HG03097 (cell line): ENCODE data around the gene ZNF474.

ENCODE experiments used
- ATAC-seq: cut with Tn5 transposase; IDR thresholded peaks from one replicate; pipeline ENCODE4 v1.9.1; 2021; ENCODE audit not compliant: unreplicated experiment, low FRiP score

Gene ZNF474

DNA sequence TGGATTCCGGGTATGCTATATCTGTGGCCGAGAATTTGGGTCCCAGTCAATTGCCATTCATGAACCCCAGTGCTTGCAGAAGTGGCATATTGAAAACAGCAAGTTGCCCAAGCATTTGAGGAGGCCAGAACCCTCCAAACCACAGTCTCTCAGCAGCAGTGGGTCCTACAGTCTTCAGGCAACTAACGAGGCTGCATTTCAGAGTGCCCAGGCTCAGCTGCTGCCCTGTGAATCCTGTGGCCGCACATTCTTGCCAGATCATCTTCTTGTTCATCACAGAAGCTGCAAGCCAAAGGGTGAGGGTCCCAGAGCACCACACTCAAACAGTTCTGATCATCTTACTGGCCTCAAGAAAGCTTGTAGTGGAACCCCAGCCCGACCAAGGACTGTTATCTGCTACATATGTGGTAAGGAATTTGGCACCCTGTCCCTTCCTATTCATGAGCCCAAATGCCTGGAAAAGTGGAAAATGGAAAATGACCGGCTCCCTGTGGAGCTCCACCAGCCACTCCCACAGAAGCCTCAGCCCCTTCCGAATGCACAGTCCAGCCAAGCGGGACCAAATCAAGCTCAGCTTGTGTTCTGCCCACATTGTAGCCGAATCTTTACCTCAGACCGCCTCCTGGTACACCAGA lies 23.0 kb downstream of the ZNF474 start:
- no peak for ATAC-seq

DNA sequence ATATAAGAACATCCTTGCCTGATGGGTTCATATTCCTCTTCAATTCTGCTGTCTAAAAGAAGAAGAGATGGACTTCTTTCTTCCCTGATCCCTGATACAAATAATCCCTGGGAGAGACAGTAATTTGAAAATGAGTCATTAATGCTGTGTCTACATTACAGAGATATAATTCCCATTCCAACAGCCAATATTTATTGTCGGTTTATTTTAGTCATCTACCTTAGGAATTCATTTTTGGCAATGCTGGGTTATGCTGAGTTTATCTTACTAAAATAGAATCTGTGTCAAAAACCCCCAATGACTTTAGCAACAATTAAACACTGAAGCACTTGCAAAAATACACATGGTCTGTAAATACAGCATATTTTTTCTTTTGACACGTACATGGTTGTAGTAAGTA lies 23.9 kb downstream of the ZNF474 start:
- no peak for ATAC-seq

DNA sequence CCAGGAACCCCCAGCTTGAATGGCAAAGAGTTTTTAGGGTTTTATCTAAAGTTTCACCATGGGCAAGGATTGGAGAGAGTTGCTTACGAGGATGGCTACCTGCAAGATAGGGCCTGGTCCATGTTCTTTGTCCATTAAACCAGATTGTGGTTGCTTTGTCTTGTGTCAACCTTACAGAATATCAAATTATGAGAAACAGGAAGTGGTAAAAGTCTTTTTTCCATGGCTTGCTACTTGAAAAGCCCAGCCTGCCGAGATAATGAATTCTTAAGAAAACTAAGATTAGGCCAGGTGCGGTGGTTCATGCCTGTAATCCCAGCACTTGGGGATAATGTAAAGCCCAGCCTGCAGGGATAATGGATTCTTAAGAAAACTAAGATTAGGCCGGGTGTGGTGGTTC lies 24.4 kb downstream of the ZNF474 start:
- no peak for ATAC-seq

DNA sequence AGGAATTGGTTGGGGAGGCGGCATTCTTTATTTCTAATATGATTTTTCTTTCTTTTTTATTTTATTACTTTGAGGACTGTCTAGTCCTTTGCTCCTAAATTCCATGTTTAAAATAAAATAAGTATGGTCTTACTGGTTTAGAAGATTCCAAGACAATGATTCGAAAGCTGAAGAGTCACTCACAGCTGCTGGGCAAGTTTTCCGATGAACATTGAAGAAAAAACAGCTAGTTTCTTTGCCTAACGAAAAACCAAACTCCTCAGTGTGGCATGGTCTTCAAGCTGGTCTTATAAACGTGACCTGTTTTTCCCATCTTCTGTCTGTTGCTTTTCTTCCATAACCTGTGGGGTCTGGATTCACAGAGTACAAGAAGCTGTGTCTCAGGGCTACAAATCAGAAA lies 25.1 kb downstream of the ZNF474 start:
- ATAC-seq, result no peak

DNA sequence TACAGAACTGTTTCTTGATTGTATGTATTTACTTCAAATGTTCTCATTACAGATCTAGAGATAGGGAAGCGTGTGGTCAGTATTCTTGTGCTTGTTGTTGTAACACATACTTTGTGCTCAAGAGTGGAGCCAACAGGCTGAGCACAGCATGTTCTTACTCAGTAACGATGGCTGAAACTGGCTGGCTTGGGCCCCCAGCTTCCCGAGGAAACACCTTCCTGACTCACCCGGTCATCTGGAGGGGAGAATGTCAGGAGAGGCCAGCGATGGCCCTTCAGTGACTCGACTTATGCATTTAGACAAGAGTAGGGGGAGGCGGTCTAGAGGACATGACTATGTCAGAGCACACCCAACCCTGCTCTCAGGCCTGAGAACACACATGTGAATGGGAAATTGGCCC lies 25.6 kb downstream of the ZNF474 start:
- no peak for ATAC-seq

DNA sequence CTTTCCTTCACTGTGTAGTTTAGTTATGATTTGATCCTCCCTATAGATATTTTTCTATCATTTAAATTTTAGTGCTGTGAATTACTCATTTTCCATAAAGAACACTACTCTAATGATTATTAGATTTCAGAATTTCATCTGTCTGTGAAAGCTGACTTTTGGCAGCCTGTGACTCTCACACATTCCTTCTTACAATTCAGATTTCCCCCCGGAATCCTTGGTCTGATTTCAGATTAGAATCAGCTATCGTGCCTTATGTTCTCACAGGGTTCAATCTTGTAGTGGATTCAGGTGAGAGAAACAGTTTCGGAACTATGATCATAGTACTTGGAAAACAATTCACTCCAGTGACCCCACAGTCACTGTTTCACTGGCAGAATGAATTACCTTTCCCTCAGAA lies 26.2 kb downstream of the ZNF474 start:
- no peak for ATAC-seq

DNA sequence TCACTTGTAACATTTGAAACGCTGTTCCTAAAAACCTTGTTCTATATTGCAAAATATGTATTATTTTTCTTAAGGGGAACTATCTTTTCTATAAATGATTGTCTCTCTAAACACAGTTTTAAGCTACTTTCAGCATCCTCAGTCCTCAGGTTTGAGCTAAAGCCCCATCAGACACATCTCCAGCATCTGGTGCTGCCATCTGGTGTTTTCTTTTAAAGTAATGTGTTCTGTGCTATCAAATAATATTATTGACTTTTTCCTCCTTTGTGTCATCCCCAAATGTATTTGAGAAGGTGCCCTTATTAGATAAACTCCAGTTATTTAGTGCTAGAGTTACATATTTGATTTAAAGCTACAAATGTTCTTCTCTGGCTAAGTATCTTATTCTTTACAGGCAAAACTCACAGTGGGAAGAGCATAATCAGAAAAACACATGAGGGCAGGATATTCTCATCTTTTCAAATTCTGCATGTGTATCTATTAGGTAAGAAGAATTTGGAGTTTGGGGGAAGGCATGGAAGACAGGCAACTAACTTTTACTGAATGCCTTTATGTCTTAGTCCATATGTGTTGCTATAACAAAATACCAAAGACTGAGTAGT lies 27.5 kb downstream of the ZNF474 start:
- no peak for ATAC-seq

DNA sequence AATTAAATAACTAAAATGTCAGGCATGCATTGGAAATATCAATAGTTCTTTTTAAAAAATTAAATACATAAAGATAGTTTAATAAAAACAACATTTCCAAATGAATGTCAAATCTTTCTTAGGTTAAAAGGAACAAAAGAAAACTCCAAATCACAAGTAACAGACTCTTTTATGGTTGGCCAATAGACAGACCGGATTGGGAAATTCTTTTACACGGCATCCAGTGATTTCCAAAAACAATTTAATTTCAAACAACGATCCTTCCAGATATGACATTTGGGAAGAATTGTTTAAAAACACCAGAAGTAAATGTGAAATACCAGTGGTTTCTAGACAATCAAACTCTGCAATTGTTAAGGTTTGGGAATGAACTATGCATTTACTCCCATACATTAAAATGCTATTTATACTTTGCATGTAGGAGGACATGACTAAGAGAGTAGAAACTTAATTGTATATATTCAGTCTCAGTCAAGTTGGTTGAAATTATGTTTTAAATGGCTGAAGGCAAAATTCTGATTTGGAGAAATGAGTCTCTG lies 32.8 kb downstream of the ZNF474 start:
- ATAC-seq, result no peak

DNA sequence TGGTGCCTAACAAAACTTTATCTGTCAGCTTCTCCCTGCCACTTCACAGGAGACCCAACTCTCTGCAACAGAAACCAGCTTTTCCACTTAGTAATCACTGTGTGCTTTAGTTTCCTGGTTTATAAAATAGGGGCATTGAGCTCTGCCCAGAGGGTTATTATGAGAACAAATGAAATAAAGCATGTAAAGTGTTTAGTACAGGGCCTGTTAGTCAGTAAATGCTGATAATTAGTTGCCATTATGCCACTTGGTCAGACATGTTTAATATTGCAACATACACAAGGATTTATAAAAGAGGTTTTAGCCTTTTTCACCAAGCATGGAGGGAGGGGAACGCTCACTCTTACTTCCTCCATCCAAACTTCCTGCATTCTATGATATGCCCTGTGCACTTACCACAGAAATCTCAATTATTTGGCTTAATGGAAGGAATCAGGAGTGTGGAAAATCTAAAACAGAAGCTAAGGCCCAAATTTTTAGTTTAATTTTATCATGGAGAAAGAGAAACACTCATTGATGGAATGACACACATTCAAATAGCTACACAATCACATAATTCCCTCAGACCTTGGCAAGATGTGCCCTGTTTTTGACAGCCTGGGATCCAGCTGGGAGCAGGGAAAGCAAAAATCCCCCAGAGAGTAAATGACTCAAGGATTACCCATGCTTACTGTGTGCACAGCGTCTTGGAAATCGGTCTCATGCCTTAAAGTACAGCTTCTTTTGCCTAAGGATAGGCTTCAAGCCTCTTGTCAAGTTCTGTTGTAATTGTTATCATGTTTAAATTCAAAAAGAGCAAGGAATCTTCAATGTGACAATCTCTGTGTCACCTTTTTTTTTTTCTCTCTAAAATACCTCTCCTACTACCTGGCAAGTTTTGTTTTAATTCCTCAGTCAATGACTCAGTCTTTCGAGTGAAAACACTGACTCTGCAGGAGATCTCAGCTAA lies 34.0 kb downstream of the ZNF474 start:
- ATAC-seq, result no peak

DNA sequence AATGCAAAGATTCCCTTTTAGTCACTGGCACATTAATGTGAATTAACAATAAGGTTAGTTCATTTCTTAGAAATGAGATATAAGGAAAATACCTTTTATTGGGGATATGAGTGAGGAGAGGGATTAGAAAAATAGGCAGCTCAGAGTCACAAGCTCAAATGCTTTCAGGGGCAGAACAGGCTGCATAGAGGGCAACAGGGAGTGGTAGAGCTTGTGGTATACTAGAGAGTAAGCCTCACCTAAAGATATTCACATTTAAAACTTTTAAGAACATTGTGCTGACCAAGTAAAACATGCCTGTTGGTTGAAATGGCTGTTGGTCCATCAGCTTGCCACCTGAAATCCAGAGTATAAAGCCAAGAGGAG lies 34.7 kb downstream of the ZNF474 start:
- ATAC-seq, result no peak

DNA sequence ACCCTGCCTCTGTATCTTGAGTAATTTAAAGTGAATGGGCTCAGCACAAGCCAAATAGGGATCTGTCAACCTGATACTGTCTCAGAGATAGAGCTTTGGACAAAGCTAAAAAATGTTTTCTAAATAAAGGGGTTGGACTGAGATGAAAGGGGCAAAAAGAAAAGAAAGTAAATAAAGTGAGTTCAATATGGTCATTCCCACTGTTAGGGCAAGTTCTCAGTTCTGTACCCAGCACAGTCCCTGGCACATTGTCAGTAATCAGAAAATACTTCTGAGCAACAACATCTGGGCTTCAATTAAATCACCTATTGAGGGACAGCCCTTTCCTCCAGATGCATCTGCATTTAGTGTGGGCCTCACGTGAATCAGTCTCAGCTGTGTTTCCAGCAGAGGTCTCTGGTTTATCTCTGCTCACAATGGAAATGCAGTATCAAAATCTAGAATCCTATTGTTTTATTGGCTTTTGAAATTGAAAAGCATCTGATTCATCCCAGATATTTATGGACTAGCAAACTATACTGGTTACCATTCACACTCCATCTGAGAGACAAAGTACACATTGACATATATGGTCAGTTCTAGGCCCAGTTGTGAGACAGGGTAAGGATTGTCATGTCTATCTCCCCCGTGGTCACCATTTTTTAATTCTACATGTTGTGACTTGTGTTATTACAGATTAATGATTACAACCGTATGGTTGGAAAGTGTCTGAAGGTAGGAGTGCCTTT lies 35.6 kb downstream of the ZNF474 start:
- ATAC-seq, result no peak

DNA sequence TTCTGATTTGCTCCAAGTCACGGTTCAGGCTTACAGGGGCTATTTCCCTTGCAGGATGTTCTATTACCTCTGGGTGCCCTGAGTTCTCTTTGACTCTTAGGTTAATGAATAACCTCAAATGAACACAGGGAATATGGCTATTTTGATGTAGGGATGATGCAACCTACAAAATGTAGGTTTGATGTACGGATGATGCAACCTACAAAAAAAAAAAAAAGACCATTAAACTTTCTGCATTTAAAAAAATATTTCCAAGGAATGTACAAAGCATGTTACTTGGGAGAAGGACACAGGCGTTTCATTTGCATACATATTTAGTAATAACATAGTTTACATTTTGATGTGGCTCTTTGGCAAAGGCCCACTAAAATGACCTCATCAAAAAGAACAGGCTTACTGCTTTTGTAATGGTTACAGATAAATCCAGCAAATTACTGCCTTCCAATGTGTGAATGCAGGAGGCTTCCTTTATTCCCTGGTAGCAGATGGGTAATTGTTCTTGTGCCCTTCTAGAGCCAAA lies 36.3 kb downstream of the ZNF474 start:
- ATAC-seq, result no peak

DNA sequence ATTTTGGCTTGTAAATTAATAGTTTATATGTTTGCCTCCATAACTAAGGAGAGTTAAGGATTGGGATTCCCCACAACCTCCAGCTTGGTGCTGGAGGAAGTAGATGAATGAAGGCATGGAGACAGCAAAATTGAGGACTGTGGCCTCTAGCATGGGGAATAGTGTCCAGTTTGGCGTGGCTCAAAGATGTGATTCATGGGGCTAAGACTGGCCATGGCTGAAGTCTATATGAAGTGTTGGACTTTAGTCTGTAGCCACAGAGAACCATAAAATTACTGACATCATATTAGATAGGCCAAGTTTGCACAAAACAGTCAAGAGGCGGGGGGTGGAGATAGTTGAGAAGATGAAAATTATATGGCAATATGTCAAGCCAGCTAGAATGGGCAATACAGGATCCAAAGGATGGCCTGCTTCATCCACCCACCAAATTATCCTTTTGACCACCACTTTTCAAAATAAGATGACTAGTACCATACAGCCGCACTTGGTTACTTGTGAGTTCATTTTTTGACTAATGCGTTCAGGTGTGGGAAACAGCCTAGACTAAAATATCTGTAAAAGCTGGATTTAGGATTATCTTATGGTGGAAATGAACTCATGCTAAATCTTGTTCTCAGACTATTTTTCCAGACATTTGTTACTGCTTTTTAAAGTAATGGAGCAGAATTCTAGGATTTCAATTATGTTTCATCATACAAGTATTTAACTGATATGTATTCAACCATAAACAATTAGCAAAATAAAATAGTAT lies 40.2 kb downstream of the ZNF474 start:
- no peak for ATAC-seq

DNA sequence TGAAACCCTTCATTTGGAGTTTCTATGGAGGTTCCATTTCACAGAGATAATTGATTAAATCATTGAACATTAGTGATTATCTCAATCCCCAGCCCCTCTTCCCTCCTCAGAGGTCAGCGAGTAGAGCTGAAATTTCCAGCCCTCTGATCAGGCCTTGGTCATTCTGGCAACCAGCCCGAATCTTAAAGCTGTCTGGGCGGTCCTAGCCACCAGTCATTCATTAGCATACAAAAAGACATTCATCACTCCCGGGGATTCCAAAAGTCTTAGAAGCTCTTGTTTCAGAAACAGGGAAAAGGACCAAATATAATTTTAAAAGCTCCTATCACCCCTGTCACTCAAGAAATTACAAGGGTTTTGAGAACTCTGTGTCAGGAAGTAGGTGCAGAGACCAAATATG lies 41.3 kb downstream of the ZNF474 start:
- no peak for ATAC-seq

DNA sequence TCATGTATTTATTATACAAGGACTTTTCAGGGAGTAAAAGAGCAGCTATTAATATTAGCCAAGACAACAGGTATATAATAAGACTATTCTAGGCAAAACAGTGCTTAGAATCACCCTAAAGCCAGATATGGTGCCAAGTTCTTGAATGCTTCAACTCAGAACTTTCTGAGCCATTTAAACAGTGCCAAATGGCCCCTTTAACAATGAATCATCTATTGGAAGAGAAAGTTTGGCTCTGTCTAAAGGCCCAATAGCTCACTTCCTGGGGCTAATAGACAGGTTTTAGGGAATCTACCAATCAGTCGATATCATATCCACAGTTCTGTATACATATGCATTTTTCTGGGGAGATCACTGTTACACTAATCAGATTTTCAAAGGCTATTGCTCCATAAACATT lies 42.9 kb downstream of the ZNF474 start:
- no peak for ATAC-seq

DNA sequence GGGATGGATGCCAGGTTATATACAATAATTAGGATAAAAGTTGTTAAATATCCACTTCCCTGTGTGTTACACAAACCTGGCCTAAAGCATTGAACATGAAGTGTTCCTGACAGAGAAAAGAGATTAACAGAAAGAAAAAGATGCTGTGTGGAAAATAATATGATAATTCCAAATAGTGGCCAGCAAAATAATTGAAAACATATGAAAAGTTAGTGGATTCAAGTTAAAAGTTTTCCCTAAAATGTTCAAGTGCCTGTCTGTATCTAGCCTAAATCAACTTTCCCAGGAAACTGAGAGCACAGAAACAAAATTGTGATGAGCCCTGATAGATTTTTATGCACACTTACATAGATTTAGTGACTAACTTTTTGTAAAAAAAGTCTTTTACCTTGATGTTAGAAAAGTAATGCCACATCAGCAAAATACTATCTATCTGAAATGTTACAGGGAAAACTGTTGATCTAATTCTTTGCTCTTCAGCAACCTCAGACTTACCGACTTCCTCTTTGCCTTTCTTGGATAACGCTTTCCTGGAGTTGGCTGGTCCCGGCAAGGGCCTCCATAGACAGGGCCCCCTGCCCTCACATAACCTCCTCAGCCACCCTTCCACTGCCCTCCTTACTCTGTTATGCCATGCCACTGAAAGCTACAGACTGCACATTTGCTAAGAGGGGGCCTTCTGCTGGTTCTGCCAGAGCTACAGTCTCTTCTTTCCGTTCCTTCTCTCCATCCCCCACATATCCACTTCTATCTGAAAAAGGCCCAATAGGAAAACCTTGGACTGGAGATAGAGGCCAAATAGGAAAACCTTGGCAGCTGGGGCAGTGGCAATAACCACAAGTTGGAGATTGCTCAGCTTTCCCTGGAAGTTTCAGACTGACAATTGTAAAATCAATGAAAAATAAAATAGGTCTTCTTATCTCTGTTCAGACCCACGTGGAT lies 44.4 kb downstream of the ZNF474 start:
- ATAC-seq, result no peak

DNA sequence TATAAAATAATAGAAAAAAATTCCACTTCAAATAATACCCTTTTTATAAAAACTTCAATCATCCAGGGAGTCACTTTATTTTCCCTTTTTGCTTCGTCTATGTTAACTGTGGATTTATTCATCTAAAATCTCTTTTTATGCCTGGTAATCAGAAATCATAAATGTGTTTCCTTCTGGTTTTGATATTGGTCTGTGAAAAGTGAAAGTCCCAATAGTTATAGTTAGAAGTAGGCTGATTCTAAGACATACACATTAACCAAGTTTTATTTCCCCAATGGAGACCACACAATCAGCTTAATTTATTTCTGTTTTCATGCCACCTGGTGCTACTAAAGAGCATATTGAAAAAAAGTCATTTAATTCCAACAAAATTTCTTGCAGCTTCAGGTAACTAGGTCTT lies 45.7 kb downstream of the ZNF474 start:
- ATAC-seq, result no peak

DNA sequence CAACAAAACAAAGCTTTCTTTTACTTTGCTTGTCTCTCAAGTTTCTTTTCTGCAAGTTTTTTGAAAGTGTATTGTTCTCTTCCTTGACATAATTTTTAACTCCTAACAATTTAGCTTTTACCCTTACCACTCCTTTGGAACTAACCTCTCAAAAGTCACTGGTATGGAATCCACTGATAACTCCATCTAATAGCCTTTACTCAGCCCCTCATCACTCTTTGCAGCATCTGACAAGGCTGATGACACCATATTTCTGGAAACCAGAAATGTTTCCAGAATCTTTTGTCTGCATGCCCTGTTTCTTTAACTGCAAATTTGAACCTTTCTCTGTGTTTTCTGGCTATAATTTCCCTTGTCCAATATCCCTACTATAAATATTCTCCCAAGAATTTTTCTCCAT lies 46.5 kb downstream of the ZNF474 start:
- no peak for ATAC-seq

DNA sequence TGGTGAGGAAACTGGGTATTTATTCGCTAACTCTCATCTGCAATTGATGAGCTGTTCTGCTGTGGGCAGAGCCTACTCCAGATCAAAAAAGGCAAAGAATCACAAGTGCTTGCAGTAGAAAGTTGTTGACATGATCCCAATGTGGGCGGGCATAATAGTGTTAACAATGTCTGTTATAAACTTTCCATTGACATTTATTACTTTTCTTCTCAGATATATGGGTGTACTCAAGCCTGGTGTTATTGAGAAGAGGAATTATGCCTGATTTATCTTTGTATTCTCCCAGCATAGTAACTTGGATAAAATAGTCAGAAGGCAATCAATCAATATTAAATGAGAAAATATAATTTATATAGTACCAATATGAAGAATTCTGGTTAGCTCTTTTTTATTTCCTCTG lies 47.8 kb downstream of the ZNF474 start:
- no peak for ATAC-seq
